SH-SY5Y (cell line): ENCODE results near the gene BEST3.

Experiments used
- GATA2 ChIP-seq: IDR thresholded peaks from 2 replicates; pipeline ENCODE4 v1.6.1; 2011; ENCODE audit warnings: mild to moderate bottlenecking, low read depth, low read length
- GATA3 ChIP-seq: IDR thresholded peaks from 2 replicates; pipeline ENCODE4 v1.6.1; 2011; ENCODE audit warnings: low read depth, mild to moderate bottlenecking, low read length, moderate library complexity

- TF ChIP-seq GATA2 (no peak), GATA3 (no peak)
Measured at GRCh38 chr12:69701826-69702225, 2.7 kb upstream of the BEST3 start.
